Measurements from ENCODE around the gene ADGRD1.
"Not testable (repeated sequence)": the region's sequence is repeated elsewhere in the genome, so short reads cannot be mapped to it uniquely, and the experiment has no call there.

ADGRD1 gene

DNA sequence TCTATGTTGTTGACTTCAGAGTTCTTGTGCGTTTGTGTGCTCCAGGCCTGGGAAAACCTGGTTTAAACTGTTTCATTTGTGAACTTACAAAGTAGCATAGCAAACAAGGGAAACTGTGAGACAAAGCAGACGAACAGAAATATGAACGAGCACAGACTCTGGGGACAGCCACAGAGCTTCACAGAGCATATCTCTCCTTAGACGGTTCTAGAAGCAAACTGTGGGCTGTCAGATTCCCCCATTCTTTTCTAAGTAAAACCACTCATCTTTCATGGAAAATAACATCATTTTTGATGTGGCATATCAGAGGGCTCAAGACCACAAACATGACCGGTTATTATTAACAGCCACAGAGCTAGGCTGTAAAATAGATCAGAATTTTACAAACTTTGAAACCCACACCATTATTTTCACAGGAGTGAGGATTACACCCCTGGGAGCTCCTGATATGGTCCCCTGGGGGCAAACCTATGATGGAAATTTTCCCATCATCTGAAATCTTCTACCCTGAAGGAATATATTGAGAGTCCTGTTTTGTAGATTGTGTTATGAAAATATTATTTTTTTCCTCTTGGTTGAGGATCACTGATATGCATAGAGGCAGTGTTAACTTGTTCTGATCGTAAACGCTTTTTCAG lies 102.0 kb downstream of the ADGRD1 start:
- DNase-seq (ENCODE audit: low read depth in 2 of 2), result no peak

DNA sequence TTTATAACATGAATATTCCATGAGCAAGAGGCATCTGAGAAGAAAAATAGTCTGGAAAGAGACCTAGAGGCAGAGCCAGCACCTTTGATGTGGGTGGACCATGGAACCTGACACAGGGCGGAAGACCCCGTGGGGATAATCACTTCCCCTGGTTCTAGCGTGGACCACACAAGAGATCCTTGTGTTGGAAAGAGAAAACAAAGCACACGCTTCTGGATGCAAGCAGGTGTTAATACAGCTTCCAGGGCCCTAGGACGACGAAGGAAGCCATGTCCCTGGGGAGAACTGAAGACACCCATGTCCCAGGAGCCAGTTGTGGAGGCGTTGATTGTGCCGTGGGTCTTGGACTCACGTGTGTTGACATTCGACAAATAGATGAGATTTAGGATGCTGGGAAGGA lies 102.9 kb downstream of the ADGRD1 start:
- no peak for DNase-seq (ENCODE audit: low read depth in 2 of 2)

DNA sequence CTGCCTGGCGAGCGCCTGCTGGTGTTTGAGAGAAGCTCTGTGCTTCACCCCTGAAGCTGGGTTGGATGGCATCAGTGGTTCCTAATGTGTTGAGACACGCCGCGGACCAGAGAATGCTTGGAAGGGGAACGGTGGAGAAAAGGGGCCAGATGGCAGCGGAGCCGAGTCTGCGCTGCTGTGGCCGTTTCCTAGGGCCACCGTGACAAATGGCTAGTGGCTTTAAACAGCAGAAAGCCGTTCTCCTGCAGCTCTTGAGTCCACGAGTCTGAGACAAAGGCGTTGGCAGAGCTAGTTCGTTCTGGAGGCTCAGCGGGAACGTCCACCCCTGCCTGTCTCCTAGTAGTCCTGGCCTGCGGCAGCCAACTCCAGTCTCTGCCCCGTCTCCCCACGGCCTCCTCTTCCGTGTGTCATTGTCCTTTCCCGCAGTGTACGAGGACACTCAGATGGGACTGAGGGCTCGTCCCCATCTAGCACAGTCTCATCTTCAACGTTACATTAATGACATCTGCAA lies 103.6 kb downstream of the ADGRD1 start:
- no peak for DNase-seq (ENCODE audit: low read depth in 2 of 2)

DNA sequence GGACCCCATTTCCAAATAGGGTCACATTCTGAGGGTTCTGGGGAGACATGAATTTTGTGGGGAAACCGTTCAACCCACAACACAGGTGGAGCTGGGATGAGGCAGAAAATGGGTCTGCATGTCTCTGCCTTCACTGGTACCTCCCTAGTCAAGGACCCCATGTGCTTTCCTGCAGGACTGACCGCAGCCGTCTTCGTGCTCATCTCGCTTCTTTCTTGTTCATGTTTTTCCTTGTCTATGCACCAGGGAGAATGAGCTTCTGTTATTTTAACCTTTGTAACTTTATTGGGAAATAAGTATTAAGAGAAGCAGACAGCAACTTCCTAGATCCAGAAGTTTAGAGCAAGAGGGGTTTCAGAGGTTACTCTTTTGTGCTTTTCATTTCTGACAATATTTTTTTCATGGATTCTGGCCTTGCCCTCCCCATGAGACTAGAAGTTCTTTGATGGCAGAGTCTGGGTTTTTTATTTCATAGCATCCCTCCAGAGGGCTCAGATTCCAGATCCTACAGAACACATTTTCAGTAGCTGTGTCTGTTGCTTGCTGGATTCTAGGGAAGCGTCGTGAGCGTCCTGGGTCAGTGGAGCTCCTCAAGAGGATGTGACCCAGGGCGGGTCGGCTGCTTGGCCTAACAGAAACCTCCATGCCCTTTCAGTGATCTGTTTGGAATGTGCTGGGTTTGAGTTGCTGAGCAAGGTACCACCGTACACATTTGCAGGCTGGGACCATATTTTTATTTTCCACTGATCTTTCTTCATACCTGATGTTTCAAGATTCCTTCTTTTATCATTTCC lies 104.2 kb downstream of the ADGRD1 start:
- DNase-seq (ENCODE audit: low read depth in 2 of 2), result no peak

DNA sequence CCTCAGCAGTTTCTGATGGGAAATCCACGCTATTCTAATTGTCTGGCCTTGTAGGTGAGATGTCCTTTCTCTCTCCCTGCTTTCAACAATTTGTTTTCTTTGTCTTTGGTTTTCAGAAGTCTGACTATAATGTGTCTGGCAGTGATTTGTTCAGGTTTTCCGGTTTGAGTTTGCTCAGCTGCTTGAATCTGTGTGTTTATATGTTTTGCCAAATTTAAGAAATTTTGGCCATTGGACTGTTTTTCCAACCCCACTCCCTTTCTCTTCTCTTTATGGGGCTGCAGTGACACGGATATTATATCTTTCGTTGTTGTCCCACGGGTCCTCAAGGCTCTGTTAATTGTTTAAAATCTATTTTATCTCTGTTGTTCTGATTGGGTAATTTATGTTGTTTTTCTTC lies 105.0 kb downstream of the ADGRD1 start:
- DNase-seq (ENCODE audit: low read depth in 2 of 2), result no peak

DNA sequence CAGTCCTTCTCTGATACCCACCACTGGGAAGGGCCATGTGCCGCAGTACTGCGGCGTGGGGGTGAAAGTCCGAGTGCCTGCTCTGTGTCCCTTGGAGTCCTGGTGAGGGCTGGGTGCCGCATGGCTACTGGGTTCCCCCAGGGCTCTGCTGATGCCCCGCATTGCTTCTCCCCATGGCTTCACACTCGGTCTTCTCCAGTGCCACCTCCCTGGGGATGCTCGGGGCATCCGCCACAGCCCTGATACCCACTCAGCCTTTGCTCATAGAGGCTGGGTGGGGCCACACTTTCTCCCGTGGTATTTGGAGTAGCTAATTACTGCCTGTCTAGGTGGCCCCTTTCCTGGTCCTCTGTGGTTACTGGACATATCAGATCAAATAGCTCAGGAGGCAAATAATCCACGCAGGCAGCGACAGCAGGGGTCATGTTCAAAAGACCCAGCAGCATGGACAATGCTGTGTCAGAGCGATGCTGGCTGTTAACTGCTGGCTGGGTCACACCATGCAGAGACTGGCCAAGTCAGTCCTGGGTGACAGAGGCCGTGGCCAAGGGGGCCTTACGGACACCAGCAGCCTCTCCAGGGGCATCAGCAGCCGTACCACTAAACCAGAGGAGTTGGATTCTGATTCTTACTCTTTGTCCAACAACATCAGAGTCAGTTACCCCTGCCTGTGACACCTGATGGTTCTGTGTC lies 106.5 kb downstream of the ADGRD1 start:
- no peak for DNase-seq (ENCODE audit: low read depth in 2 of 2)

DNA sequence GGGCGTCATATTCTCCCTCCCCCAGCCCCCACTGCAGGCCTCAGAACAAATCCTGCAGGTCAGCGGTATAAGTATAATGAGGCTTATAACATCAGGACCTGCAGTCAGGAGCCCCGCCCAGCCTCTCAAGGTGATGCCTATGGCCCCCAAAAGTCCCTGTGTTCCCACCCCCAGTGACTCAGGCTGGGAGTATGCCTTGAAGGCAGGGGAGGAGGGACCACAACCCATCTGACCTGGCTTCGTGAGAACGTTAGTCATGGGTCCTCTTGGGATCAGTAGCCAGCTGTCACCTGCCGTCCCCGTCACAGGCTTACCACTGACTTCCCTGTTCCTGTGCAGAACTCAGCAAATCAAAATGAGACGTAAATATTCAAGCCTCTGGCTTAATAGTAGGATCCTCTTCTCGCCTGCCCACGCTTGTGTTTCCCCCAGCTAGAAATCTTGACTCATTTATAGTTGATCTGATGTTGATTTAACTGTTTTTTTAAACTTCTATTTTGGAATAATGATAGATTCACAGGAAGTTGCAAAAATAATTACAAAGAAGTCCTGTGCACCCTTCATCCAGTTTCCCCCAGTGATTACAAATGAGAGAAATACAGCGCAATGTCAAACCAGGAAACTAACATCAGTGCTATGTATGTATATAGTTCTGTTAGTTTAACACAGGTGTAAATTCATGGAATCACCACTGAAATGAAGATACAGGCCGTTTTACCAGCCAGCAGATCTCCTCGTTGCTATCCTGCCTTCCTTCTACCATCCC lies 107.5 kb downstream of the ADGRD1 start:
- no peak for DNase-seq (ENCODE audit: low read depth in 2 of 2)

DNA sequence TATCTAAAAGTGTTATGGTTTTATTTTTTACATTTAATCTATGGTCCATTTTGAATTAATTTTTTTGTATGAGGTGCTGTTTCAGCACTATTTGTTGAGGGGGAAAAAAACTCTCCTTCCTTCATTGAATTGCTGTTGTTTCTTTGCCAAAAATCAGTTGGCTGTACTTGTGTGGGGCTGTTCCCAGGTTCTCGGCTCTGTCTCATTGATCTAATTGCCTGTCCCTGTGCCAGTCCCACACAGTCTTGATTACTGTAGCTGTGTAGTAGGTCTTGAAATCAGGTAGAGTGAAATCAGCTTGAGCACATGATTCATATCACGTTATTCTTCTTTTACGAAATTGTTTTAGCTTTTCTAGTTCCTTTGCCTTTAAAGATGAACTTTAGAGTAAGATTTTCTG lies 109.7 kb downstream of the ADGRD1 start:
- DNase-seq (ENCODE audit: low read depth in 2 of 2), result no peak

DNA sequence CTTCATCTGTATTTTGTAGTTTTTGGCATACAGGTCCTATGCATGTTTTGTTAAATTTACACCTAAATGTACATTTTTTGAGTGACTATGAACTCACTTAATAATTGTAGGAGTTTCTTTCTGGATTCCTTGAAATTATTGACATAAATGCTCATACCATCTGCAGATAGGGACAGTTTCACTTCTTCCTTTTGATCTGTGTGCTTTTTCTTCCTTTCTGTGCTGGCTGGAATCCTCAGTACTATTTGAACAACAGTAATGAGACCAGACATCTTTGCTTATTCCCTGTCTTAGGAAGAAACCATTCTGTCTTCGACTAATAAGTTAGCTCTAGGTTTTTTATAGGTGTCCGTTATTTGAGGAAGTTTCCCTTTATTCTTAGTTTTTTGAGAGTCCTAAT lies 110.3 kb downstream of the ADGRD1 start:
- no peak for DNase-seq (ENCODE audit: low read depth in 2 of 2)

DNA sequence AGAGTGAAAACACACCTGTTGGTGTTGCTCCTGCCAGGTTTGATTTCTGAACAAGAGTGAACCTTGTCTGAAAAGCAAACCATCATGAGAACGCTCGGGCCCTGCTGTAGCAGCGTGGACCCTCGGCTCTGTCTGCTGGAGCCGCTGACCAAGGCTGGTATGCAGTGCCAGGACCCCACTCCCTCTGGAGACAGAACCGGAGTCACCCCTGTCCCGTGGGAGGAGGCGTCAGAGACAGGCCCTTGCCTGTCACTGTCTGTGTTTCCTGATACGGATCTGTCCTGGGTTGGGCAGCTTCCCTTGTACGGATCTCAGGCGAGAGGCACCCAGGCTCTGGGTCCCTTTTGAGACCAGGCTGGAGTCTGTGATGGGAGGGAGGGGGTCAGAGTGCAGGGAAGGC lies 111.6 kb downstream of the ADGRD1 start:
- no peak for DNase-seq (ENCODE audit: low read depth in 2 of 2)

DNA sequence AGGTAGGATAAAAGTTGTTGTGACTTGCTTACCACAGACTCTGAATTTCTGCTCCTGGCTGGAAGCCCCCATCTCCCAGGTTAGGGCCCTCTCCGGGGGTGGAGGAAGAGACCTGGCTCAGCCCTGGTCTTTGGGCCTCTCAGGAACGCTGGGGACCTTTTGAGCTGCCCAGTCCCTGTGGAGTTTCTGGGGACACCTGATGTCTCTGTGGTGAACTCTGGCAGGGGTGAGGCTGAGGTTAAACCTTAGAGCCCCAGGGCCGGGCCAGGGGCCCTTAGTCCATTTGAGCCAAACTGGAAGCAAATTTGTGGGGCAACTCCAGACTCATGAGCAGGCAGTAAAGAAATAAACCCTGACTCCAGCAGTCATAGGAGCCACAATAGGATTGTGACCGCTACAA lies 112.1 kb downstream of the ADGRD1 start:
- no peak for DNase-seq (ENCODE audit: low read depth in 2 of 2)

DNA sequence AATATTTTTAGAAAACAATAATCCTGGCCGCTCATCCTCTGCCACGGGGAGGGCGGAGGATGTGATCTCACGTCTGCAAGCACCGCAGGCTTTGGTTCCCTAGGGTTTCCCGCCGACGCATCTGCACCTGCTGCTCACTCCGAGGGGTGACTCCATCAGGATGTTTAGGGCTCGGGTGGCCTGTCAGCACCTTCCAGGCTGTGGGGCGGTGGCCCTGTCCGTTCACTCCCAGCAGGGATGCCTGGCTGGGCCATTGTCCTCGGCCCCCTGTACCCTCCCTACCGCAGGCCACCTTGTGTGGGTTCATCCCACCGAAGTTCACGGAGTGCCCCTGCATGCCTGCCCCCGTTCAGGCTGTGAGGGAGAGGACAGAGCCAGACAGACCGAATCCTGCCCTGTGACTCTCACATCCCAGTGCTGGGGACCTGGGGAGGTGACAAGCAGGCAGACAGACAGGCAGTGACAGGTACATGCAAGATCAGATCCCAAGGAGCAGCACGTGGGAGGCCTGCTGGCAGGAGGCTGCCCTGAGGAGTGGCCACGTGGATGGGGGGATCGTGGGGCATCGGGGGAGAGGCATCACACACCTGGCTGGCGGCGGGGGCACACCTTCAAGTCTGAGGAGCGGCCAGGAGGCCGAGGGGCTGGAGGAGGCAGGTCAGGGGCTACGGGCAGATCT lies 112.6 kb downstream of the ADGRD1 start:
- no peak for DNase-seq (ENCODE audit: low read depth in 2 of 2)

DNA sequence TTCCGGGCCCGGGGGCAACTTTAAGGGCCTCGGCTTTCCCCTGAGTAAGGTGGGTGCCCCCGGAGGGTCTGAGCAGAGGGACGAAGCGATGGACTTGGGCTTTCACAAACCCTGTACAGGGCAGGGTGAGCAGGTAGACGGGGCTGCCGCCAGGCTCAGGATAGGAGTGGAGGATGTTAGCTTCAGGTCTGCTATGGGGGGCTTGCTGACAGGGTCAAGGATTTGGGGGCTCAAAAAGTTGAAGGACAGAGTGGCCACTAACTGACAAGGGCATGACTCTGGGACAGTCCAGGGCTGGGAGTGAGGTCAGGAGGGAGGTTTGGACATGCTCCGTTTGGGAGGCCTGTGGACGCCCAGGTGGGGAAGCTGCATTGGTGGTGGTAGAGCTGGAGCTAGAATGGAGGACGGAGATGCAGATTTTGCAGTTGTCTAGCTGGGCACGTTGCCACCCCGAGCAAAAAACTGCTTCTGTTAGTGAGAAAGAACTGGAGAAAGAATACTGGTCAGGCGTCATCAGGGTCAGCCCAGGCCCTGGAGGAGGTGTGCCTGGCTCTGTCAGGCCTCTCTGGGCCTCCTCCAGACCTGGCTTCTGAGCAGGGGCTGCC lies 113.3 kb downstream of the ADGRD1 start:
- DNase-seq (ENCODE audit: low read depth in 2 of 2), result no peak

DNA sequence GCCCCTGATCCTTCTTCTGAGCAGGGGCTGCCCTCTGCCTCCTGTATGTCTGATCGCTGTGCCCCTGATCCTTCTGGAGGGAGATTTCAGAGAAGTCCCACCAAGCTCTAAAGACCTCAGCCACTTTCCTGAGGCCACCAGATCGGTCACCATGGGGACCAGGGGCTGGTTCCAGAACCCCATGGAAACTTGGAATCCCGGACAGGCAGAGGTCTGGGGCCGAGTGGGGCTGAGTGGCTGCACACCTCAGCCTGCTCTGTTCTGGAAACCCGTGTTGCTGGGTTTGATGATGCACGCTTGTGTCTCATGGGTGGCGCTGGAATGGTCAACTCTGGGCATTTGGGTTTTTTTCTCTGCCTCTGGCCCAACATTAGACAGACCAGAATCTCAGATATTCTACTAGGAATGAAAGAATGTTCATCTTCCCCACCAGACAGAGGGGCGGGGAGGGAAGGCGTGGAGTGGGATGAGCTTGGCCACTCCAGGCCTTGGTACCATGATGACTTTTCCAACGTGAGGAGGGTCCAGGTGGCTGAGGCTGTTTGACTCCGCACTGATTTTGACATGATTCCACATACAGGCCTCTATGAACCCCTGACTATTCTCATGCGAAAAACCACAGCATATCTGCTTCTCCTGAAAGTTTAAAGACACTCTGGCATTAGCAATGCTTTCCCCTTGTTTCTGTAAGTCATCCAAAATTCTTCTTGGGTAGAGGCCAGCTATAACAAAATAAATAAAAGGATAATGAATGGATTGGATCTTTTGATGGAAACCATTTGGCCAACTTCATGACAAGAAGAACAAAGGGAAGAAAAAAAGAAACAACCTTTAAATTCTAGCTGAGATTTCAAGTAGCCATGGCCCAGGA lies 114.5 kb downstream of the ADGRD1 start:
- no peak for DNase-seq (ENCODE audit: low read depth in 2 of 2)

DNA sequence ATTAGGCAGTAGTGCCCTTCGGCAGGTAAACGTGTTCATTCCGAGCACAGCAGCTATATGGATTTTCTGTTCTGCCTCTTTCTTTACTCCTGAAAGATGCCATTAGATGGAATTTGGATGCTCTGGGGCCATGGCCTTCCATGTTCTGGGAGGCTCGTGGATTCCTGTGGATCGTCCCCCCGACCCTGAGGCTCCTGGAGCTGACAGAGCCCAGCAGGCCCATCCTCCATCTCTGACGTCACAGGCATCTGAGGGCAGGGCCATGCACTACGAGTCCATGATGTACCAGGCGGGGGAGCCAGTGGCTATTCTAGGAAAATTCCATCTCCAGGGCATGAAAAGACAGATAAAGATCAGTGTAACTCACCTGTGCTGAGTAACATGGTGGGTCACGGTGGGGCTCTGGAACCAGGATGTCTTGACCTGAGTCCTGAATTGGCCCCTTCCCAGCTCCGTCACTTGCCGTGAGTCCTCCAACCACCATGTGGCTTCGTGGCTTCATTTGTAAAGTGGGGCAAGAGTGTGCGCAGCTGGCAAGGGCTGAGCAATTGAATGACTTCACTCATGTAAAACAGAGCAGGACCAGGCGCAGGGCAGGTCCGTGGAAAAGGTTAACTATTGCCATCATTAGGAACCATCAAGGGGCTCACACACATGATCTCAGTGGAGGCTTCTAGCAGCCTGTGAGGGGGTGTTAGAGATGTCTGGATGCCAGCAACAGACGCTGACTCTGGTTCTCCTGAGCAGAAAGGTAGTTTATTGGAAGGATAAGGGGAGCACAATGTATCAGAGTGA lies 115.4 kb downstream of the ADGRD1 start:
- DNase-seq (ENCODE audit: low read depth in 2 of 2), result not testable (repeated sequence)

DNA sequence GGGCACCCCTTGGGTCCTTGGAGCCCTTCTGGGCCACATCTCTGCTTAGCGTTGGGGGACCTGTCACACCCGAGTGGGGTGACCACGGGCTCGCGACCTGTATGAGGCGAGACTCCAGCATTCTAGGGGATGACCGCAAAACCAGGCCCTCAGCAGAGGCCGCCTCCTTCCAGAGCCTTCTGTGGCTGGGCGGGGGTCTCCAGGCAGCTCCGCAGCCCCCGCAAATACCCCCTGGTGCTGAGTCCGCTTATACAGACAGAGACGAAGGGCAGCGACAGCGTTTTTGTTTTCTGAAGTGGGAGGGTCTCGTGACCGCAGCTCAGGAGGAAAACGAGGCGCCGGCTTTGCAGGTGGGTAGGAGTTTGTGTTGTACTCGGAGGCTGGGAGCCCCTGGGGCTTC lies 116.4 kb downstream of the ADGRD1 start:
- DNase-seq (ENCODE audit: low read depth in 2 of 2), result not testable (repeated sequence)

DNA sequence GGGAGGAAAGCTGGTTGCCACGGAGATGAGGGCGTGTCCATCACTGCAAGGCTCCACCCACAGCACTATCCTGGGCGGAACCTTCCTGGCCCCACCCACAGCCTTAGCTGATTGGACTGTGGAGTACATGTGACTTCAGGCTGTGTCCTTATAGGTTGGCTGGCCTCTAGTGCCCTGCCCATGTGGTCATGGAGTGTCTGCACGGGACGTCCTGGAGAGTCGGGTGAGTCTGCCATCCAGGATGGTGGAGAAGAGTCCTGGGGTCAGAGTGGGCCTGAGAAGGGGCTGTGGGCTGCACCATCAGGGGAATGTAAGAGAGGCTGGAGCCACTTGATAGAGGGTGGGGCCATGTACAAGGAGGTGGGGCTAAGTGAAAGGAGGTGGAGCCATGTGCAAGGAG lies 117.0 kb downstream of the ADGRD1 start:
- not testable (repeated sequence) for DNase-seq (ENCODE audit: low read depth in 2 of 2)

DNA sequence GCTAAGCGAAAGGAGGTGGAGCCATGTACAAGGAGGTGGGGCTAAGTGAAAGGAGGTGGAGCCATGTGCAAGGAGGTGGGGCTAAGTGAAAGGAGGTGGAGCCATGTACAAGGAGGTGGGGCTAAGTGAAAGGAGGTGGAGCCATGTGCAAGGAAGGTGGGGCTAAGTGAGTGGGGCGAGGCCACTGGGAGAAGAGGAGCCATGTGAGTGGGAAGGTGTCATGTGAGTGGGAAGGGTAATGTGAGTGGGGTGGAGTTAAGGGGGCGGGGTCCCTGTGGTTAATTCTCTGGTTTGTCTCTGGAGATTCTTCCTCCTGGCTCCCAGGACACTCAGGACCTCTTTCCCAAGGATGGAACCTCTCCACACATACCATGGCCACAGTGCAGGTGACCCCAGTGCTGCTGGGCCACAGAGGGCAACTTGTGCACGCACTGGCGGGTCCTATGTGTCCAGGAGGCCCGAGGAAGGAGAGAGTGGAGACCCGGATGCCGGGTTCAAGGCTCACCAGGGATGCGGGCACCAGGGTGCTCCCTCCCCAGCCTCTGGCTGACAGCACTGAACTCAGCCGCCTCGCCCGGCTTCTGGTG lies 117.6 kb downstream of the ADGRD1 start:
- DNase-seq (ENCODE audit: low read depth in 2 of 2), result not testable (repeated sequence)

DNA sequence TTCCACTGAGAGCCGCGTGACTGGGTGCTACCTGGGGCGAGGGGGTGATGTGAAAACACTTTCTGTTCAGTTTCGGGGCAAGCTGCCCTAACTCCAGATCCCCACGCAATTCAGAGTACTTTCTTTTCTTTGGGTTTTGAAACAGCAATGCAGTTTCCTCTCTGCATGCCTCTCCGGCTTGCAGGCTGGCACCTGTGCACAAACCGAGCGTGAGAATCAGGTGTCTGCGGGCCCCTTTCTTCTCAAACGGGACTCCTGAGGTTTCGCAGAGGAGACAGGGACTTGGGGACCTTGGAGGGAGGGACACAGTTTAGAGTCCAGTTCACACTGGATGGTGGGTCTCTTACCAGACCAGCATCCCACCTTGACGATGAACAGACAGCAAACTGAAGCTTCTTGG lies 118.2 kb downstream of the ADGRD1 start:
- not testable (repeated sequence) for DNase-seq (ENCODE audit: low read depth in 2 of 2)

Data from fibroblast of skin of left biceps (primary cell).